Muscle of back (tissue), 13 donors: ENCODE results near the gene GRAP. TPM values are rescaled to one million over a fixed set of nuclear protein-coding genes. Genes with fewer than 3 reads are reported as not detected.
"Not testable (repeated sequence)": the region's sequence is repeated elsewhere in the genome, so short reads cannot be mapped to it uniquely, and the experiment has no call there.

Source experiments
- DNase-seq, 3 donors: peaks; one replicate each; pipeline versions ENCODE4 v3.0.0 to v3.0.0-alpha.2; 2013
- long read RNA-seq, 9 donors: transcript quantifications; one replicate each; lab custom pipeline, GENCODE V29; 2026
- polyA plus RNA-seq, 10 donors: library from polyadenylated mRNA; unstranded; fragments of 120-200 nt; gene quantifications; one replicate each; pipeline ENCODE4 v1.2.1, GENCODE V29; 2013; ENCODE audit not compliant: insufficient read length in 10 of 10

GRAP gene
- 1 to 10 TPM; 1.5 to 3.8 (median 2.8) TPM for polyA plus RNA-seq
- long read RNA-seq, donor 1, partial matches to known transcripts = 0 of 3 reads
- long read RNA-seq, donor 1, other reads (novel, unspliced or antisense) = 0 of 3 reads
- long read RNA-seq, donor 2 = 0 reads
- long read RNA-seq, donor 3 = 0 reads
- long read RNA-seq, donor 4, partial matches to known transcripts = 0 of 1 reads
- long read RNA-seq, donor 4, other reads (novel, unspliced or antisense) = 0 of 1 reads
- long read RNA-seq, donor 5, partial matches to known transcripts = 0 of 1 reads
- long read RNA-seq, donor 5, other reads (novel, unspliced or antisense) = 0 of 1 reads
- long read RNA-seq, donor 6, partial matches to known transcripts = 0 of 2 reads
- long read RNA-seq, donor 6, other reads (novel, unspliced or antisense) = 0 of 2 reads
- long read RNA-seq, donor 7, partial matches to known transcripts = 0 of 1 reads
- long read RNA-seq, donor 7, other reads (novel, unspliced or antisense) = 0 of 1 reads
- long read RNA-seq, donor 8, partial matches to known transcripts = 0 of 1 reads
- long read RNA-seq, donor 8, other reads (novel, unspliced or antisense) = 0 of 1 reads
- long read RNA-seq, donor 9 = 0 reads

DNA sequence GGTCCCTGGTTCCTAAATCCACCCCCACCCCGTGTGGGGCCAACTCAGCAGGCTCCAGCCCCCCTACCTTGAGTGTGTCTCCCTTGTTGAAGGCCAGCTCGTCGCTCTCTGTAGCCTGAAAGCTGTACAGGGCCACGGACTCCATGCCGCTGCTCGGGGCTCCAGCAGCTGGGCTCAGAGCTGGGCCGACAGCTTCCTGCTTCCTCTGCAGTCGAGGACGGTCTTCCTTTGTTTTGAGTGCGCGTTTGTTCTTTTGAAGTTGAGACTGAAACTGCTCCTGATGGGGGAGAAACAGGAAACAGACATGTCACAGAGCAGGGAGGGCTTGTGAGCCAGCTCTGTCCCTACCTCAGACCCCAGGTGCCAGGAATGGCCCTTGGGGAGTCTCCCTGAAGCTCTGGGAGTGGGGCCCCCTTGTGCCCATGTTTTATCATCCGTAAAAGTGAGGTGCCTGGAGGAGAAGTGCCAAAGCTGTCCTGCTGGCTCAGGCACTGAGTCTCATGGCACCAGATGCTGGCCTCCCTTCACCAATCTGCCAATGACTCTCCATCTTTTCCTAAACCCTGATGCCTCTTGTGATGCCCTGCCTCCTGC lies at the start of gene GRAP:
TSS of gene GRAP (minus strand) at position 176 of the 594 bp plus-strand sequence. CDS start at position 145, 31 bp downstream.
- DNase-seq = not testable (repeated sequence)

DNA sequence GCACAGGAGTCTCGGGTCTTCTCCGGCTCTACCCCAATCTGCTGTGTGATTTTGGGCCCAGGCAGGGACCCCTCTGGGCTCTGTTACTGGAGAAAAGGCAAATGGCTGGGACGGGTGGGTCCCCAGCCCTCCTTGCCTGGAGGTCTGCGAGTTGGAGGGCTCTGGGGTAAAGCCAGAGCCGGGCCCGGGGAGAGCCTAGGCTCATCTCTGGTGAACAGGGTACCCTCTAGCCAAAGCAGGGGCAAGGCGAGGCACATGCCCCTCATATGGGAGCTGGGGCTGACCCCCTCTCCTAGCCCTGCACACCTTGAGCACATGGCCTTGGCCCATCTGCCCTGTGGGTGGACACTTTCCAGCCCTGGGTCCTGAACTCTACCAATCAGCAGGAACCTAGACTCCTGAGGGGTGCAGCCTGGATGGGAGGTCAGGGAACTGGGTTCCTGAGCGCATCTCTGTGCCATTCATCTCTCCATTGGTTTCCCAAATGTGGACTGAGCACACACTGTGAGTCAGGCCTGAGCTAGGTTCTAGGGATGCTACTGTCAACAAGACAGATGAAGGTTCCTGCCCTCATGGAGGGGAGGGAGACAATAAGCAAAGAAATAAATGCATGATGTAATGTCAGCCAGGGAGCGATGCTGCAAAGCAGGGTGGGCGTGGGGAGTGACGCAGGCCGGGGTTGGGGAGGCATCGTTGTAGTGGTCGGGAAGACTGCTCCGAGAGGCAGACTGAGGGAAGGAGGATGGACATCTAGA lies 47.1 kb upstream of the GRAP start:
- DNase-seq = not testable (repeated sequence)

DNA sequence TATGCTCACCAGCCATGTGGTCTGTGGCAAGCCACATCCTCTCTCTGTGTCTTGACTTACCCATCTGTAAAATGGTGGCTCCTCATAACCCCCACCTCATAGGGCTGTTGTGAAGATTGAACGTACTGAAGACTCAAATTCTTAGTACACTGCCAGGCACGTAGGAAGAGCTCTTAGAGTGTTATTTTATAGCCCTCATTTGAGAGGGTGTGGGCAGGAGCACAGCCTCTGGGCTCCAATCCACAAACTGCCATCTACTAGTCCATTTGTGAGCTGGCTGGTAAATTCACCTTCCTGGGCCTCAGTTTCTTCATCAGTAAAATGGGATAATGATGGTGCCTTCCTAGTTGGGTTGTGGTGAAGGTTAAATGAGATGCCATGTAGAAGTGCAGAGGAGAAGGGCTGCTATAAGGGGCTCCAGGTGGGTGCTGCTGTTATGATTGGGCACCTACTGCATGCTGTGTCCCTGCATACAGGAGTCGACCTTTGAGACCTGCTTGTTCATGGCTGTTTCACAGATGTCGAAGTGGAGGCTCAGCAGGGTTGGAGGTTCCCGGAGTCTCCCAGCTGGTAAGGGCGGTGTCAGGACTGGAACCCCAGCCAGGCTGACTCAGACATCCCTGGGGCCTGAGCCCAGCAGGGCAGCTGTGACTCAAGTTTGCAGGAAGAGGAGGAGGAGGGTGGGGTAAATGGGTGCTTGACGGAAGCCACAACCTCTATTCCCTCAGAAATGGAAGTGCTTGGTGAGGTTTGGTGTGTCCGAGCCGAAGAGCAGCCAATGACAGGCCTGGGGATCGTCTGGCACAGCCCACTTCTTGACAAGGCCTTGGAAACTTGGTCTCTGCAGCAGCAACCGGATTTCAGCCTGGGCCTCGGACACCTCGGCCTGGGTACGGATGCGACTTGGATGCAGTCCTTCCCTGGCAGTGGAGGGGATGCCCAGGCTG lies 46.3 kb upstream of the GRAP start:
- not testable (repeated sequence) for DNase-seq

DNA sequence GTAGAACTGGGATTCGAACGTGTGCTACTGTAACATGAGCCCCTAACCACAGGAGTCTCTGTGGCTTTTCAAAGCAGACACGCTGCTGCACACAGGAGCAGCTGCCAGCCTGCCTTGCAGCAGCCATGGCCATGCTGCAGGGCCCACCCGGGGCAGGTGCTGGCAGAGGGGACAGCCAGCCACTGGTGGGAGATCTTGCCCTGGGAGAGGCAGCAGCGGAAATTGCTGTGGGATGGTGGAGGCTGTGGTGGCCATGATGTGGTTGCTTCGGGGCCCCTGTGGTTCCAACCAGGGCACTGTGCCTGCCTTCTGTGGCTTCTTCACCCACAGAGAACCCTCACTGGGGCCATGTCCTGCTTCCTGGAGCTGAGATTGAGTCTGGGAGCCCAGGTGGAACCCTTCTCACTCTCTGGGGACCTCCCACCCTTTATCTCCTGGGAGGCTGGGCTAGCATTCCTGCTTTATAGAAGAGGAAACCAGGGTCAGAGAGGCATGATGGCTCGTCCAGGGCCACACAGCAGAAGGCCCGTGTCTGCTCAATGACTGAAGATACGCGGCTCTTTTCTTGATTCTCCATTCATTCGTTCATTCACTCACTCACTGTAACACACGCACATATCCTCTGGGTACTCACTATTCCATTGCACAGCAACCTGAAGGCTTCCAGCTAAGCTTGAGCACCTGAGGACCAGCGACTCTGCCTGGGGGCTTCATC lies 43.5 kb upstream of the GRAP start:
- DNase-seq = not testable (repeated sequence)

DNA sequence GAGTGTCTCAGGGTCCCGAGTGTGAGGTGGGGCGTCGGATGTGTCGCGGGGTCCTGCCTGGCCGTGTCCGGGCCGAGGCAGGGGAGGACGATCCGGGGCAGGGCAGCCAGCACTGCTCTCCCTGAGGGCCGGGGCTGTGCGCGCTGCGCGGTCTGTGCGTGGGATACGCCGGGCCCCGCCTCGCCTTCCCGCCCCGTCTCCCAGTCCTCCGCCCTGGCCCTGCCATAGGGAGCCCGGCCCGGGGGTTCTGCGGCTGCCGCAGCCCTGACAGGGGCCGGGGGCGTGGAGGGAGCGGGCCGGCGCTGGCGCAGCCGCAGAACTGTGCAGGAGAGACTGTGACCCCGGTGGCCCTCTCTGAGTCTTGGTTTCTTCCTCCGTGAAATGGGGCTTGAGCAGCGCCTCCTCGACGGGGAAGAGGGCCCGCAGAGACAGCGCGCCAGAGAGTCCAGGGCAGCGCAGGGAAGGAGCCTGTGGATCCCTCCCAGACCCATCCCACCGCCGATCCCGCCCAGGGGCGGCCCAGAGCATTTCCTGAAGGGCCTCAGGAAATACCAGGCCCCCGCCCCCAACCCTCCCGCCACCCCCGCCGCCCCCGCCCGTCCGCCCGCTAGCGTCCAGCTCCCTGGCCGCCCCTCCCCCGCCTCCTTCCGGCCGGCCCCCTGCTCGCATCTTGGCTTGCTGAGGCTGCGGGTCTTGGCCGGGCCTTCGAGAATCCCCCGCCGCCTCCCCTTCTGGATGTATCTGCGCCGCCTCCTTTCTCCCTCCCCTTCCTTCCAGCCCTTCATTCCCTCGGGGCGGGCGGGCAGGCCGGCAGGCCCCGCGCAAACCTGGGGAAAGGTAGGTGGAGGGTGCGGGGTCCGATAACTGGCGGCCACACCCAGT lies 42.3 kb upstream of the GRAP start:
- DNase-seq = not testable (repeated sequence)

DNA sequence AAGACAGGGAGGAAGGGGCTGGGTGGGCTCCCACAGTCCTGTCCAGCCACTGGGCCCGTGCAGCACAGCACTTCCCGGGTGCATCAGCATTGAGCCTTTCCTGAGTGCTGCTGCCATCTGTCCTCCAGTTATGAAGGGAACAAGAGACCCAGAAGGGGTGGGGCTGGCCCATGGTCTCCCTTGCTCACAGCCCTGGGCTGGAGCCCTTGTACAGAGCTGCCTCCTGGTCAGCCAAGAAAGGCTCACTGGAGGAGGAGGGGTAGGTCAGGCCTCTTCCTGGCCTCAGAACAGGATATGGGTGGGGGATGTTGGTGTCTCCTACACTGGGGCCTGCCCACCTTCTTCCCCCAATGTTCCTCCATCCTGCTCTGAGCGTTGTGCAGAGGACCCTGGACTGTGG lies 30.6 kb upstream of the GRAP start:
- not testable (repeated sequence) for DNase-seq

DNA sequence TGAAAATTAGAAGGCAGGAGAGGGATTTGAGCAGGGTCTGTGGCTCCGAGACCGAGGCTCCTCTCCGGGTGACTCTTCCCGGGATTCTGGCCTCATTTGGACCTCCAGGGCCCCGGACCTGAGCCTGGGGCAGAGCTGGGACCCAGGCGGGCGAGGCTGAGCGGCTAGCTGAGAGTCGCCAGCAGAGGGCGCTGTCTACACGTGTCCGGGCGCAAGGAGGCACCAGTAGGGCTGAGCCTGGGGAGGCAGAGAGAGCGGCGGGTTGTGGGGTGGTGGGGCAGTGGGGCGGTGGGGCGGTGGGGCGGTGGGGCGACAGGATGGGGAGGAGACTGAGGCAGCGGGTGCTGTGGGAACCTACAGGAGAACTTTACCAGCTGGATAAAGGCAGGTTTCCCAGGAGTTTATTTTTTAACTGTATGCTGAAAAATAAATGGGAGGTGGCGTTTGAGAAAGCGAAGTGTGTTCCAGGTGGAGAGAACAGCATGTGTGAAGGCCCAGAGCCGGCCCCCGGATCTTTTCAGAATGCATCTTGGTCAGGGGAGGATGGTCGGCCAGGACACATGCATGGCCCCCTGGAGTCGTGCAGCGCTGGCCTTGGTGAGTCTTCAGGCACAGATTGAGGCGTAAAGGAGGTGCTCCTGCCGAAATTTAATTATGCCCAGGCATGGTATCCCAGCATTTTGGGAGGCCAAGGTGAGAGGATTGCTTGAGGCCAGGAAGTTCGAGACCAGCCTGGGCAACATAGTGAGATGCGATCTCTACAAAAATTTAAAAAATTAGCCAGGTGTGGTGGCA lies 29.8 kb upstream of the GRAP start:
- not testable (repeated sequence) for DNase-seq

DNA sequence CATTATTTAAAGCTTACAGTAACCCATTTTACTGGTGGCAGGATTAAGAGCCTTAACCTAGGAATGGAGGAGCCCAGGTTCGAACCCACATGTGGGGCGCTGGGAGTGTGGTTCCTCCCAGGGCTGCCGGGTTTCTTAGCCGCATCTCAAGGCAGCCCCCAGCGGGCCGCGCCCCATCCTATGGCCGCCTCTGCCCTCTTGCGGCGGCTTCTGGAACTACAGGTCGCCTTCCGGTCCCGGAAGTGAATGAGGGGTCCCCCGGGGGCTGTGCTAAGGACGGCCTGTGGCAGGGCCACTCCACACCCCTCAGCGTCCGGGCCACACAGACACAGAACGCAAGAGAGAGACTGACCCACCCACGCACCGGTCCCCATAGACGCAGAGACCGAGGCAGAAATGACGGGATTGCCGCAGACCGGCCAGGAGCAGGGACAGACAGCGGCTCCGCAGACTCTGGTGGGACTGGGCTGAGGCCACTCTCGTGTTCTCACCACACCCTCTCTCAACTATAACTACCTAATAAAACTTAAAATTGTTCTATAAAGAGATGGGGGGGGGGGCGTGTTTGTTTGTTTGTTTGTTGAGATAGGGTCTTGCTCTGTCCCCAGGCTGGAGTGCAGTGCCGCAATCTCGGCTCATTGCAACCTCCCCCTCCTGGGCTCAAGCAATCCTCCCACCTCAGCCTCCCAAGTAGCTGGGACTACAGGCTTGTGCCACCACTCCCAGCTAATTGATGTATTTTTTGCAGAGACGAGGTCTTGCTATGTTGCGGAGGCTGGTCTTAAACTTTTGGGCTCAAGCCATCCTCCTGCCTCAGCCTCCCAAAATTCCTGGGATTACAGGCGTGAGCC lies 23.8 kb upstream of the GRAP start:
- DNase-seq = not testable (repeated sequence)

DNA sequence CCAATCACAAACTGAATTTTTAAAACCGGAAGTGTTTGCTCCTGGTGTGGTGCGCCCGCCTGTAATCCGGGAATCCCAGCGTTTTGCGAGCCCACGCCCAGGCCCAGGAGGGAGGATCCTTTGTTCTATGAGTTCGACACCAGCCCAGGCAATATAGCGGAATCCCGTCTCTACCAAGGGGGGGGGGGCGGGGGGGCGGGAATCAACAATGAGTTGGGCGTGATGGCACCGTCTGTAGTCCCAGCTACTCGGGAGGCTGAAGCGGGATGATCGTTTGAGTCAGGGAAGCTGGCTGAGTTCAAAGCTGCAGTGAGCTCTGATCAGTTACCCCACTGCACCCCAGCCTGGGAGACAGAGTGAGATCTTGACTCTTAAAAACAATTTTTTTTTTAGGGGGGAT lies 17.6 kb upstream of the GRAP start:
- DNase-seq = not testable (repeated sequence)

DNA sequence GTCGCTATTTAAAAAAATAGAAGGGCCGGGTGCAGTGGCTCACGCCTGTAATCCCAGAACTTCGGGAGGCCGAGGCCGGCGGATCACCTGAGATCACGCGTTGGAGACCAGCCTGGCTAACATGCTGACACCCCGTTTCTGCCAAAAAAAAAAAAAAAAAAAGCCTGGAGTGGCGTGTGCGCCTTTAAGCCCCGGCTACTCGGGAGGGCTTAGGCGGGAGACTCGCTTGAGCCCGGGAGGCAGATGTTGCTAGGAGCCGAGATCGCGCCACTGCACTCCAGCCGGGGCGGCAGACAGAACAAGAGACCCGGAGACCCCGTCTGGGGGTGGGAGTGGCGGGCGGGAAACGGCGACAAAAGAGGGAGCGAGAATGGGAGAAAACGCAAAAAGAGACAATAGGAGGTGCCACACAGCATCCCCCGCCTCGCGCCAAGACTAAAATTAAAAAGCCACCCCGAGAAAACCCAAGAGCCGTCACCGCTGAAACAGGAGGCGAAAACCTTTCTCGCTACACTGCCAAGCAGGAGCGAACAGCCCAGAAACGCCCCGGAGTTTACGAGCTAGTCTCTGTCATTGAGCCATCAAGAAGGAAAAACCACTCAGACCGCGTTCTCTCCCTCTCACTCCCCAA lies 16.7 kb upstream of the GRAP start:
- not testable (repeated sequence) for DNase-seq

DNA sequence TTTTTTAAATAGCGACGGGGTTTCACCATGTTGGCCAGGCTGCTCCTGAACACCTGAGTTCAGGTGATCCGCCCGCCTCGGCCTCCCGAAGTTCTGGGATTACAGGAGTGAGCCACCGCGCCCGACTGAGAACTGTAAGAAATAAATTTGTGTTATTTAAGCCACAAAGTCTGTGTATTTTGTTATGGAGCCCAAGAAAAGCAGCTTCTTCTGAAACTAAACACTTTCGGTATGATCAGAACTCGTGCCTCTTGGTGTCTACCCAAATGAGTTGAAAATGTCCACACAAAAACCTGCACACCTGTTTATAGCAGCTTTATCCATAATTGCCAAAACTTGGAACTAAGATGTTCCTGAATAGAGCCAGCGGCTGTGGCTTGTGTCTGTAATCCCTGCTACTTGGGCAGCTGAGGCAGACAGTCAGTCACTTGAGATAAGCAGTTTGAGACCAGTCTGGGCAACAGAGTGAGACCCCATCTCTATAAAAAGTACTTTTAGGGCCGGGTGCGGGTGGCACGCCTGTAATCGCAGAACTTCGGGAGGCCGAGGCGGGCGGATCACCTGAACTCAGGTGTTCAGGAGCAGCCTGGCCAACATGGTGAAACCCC lies 16.1 kb upstream of the GRAP start:
- DNase-seq = not testable (repeated sequence)

DNA sequence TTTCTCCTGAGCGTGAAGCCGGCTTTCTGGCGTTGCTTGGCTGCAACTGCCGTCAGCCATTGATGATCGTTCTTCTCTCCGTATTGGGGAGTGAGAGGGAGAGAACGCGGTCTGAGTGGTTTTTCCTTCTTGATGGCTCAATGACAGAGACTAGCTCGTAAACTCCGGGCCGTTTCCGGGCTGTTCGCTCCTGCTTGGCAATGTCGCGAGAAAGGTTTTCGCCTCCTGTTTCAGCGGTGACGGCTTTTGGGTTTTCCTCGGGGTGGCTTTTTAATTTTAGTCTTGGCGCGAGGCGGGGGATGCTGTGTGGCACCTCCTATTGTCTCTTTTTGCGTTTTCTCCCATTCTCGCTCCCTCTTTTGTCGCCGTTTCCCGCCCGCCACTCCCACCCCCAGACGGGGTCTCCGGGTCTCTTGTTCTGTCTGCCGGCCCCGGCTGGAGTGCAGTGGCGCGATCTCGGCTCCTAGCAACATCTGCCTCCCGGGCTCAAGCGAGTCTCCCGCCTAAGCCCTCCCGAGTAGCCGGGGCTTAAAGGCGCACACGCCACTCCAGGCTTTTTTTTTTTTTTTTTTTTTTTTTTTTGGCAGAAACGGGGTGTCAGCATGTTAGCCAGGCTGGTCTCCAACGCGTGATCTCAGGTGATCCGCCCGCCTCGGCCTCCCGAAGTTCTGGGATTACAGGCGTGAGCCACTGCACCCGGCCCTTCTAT lies 15.4 kb upstream of the GRAP start:
- DNase-seq = not testable (repeated sequence)

DNA sequence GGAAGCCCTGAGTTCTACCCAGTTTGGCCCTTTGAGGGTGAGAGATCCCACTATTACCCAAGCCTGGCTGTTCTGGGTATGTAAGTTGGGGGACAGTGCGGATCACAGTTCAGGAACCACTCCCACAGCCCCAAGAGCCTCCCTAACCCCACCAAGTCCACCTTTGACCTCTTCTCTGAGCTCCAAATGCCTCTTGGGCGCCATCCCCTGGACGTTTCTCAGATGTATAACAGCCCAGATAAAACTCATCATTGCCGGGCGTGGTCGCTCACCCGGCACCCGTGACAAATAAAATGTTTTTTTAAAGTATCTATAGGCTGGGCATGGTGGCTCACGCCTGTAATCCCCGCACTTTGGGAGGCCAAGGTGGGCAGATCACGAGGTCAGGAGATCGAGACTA lies 8.7 kb upstream of the GRAP start:
- not testable (repeated sequence) for DNase-seq

DNA sequence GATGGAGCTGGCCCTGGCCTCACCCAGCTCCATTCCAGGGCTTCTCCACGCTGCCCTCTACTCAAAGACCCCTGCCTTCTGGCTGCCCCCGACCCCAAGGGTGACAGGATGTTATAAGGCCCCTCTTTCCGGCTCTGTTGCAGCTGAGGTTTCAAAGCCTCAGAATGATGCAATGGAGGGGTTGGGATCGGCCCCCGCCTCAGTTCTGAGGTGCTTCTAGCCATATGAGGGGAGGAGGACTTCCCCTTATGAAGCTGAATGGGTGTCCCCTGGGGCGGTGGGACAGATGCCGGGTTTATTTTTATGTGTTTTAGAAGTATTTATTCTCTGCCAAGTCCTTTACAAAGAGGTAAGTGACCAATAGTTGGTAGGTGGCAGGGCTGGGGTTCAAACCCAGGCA lies 2.1 kb upstream of the GRAP start:
- DNase-seq = not testable (repeated sequence)

DNA sequence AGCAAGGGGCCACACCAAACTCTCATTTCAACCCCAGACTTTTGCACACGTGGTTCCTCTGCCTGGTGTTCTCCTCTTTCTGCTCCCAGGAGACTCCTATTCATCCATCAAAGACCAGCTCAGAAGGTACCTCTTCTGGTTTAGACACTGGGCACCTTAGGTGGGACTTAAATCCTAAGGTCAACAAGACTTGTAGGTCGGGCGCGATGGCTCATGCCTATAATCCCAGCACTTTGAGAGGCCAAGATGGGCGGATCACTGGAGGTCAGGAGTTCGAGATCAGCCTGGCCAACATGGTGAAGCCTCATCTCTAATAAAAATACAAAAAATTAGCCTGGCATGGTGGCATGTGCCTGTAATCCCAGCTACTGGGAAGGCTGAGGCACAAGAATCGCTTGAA lies 753 bp upstream of the GRAP start:
- DNase-seq = not testable (repeated sequence)

DNA sequence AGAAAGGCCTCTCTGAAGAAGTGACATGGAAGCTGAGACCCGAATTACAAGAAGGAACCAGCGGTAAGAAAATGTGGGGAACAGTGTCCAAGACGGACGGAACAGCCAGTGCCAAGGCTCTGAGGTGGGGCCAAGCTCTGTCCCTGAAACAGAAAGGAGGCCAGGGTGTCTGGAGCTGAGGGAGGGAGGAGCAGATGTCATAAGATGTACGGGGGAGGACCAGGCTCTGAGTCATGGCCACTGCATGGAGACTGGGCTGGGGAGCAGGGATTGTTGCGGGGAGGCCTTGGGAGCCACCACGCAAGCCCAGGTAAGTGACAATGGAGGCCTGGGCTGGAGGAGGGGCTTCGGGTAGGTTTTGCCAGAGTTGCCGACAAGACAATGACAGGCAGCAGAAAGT lies 2.1 kb downstream of the GRAP start:
- DNase-seq = not testable (repeated sequence)
